LNCAP (cell line): ENCODE data around the gene RAB5A.

Experiments
- TF ChIP-seq, protein P1 (sequence below): fragments of 450-650 bp; IDR thresholded peaks from 2 replicates; pipeline ENCODE4 v1.5.1; 2017; ENCODE audit warnings: mild to moderate bottlenecking

RAB5A gene

DNA sequence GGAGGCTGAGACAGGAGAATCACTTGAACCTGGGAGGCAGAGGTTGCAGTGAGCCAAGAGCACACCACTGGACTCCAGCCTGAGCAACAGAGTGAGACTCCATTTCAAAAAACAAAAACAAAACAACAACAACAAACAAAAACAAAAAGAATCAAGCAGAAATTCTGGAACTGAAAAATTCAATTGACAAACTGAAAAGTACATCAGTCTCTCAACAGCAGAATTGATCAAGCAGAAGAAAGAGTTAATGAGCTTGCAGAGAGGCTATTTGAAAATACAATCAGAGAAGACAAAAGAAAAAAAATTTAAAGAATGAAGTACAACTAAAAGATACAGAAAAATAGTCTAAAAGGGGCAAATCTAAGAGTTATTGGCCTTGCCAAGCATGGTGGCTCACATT, 35.4 kb upstream of the RAB5A start:
- TF ChIP-seq, protein P1, sequence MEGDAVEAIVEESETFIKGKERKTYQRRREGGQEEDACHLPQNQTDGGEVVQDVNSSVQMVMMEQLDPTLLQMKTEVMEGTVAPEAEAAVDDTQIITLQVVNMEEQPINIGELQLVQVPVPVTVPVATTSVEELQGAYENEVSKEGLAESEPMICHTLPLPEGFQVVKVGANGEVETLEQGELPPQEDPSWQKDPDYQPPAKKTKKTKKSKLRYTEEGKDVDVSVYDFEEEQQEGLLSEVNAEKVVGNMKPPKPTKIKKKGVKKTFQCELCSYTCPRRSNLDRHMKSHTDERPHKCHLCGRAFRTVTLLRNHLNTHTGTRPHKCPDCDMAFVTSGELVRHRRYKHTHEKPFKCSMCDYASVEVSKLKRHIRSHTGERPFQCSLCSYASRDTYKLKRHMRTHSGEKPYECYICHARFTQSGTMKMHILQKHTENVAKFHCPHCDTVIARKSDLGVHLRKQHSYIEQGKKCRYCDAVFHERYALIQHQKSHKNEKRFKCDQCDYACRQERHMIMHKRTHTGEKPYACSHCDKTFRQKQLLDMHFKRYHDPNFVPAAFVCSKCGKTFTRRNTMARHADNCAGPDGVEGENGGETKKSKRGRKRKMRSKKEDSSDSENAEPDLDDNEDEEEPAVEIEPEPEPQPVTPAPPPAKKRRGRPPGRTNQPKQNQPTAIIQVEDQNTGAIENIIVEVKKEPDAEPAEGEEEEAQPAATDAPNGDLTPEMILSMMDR = no peak

DNA sequence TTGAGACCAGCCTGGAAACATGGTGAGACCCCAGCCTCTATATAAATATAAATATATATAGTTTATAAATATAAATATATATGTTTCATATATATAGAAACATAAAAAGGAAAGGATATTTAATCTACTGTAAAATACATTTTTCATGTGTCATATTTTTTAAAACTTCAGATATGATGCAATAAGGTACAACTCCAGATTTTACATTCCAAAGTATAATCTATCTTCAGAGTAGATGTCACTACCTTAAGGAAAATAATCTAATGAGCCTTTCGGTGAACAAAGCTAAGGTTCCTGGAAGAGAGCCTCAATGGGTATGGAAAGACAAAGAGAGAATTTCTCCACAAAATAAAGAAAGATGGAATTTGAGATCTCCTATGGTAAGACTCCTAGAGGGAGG, 29.7 kb upstream of the RAB5A start:
- TF ChIP-seq, protein P1 = no peak

DNA sequence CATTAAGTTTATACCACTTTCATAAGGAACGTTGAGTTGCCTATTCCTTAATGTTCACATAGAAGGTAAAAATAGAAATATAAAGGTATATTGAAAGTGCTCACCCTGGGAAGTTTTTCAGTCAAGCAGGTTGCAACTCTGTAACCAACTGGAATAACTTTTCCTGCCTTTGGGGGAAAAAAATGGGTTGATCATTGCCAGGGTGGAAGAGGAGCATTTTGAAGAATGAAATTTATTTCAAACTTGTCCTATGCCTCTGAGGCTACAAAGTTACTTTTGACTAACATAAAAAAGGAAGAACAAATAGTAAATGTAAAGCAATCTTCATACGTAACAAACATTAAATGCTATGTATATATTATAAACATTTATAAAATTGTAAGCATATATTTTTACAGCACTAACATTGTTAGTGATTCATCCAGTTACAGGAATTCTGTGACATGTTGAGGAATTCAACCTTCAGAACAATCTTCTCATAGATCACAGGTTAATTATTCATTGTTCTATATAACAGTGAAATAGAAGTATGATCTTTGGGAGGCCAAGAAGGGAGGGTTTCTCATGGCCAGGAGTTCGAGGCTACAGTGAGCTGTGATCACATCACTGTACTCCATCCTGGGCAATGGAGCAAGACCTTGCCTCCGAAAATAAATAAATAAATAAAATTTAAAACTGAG, 26.4 kb upstream of the RAB5A start:
- TF ChIP-seq, protein P1 = no peak

DNA sequence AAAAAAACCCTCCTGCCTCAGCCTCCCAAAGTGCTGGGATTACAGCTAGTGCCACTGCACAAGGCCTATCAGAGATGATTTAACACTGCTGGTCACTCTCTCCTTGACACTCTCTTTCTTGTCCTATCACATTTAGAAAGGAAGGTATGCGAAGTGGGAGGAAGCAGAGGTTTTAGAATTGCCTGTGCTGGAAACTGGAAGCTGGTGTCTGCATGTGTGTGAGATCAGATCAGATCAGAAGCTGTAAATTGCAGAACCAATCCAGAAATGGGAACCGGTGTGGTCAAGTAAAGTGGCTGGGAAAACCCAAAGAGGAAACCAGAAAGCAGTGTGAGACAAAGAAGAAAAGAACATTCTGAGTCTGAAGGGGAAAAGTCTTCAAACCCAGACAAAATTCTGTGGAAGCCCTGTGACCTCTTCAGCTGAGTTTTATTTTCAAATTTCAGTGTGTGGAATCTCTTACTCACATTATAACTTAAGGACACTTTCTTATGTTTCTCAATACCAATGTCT, 15.7 kb upstream of the RAB5A start:
- TF ChIP-seq, protein P1 = no peak

DNA sequence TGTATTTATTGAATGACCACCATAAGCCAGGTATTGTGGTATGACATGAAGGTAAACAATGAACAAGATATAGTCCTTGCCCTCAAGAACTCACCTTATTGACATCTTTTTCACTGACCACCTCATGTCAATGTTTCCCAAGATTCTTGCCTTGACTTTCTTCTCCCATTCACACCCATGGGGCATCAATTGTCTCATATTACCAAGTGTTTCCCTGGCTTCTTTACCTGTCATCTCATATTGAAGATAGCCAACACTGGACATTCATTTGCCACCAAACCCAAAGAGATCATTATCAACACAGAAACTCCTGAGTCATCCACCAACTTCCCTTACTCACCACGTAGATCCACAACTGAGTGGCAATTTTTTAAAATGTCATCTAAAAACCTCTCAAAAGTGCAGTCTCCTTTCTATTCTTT, 15.1 kb upstream of the RAB5A start:
- TF ChIP-seq, protein P1 = no peak

DNA sequence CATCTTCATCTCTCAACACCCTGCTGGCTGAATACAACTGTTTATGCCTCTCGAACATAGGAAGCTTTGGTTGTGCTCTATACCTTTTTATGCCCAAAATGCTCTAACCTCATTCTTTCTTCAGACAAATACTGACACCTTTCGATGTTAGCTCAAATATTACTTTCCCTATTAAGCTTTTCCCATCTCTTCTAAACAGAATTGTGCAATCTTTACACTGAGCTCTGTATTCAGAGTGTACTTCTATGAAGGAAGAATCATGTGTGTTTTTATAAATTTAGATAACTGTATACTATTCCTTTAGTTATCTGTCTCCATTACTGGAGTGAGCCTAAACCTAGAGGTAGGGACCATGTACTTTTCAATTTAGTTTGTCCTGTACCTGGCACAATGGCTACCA, 14.5 kb upstream of the RAB5A start:
- TF ChIP-seq, protein P1 = no peak

DNA sequence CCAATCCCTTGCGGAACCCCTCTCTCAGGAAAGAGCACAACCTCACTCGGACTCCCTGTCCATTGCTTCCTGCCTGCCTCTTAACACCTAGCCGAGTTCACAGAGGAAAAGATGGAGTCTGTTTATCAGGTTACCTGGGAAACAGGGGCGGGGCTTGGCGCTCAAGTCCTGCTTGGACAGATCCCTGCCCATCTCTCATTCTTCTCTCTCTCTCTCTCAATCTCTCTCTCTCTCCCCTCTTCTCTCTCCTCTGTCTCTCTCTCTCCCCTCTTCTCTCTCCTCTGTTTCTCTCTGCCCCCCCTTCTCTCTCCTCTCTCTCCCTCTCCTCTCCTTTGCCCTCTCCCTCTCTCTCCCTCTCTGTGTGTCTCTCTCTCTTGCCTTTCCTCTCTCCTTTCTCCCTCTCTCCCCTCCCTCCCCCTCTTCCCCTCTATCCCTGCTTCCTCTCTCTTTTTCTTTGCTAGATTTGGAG, 12.8 kb upstream of the RAB5A start, which contains the start of gene EFHB:
TSS of gene EFHB (minus strand) at position 120 of the 469 bp plus-strand sequence. CDS start 199 bp downstream, outside the sequence.
- TF ChIP-seq, protein P1 = no peak
